ENCODE measurements around the gene ATP1A2.

DNA sequence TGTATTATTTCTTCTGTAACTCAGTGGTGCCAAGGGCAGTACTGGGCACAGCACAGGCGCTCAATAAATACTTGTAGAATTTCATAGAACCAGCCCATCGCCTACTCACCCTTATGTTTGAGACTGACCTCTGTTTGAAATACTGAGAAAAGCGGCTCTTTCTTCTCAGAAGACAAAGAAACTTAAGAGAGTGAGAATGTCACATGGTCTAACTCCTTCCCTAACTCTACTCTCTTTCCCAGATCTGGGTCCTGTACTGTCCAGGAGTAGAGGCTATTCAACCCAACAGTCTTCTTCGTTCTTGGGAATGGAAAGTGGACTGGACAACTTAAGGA, 21.3 kb upstream of the ATP1A2 start:
- TF ChIP-seq, protein P1, sequence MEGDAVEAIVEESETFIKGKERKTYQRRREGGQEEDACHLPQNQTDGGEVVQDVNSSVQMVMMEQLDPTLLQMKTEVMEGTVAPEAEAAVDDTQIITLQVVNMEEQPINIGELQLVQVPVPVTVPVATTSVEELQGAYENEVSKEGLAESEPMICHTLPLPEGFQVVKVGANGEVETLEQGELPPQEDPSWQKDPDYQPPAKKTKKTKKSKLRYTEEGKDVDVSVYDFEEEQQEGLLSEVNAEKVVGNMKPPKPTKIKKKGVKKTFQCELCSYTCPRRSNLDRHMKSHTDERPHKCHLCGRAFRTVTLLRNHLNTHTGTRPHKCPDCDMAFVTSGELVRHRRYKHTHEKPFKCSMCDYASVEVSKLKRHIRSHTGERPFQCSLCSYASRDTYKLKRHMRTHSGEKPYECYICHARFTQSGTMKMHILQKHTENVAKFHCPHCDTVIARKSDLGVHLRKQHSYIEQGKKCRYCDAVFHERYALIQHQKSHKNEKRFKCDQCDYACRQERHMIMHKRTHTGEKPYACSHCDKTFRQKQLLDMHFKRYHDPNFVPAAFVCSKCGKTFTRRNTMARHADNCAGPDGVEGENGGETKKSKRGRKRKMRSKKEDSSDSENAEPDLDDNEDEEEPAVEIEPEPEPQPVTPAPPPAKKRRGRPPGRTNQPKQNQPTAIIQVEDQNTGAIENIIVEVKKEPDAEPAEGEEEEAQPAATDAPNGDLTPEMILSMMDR (IDR thresholded peaks at IDR 0.05; ENCODE audit: insufficient read depth, low read length, poor library complexity, severe bottlenecking), result no peak
- TF ChIP-seq EZH2phosphoT487 (conservative IDR thresholded peaks at IDR 0.05; ENCODE audit: low read length), result no peak

All from SU-DHL-6 (cell line).